ENCODE data around the gene ZNRF3.
"Not testable (repeated sequence)": the region's sequence is repeated elsewhere in the genome, so short reads cannot be mapped to it uniquely, and the experiment has no call there.

The ZNRF3 gene

DNA sequence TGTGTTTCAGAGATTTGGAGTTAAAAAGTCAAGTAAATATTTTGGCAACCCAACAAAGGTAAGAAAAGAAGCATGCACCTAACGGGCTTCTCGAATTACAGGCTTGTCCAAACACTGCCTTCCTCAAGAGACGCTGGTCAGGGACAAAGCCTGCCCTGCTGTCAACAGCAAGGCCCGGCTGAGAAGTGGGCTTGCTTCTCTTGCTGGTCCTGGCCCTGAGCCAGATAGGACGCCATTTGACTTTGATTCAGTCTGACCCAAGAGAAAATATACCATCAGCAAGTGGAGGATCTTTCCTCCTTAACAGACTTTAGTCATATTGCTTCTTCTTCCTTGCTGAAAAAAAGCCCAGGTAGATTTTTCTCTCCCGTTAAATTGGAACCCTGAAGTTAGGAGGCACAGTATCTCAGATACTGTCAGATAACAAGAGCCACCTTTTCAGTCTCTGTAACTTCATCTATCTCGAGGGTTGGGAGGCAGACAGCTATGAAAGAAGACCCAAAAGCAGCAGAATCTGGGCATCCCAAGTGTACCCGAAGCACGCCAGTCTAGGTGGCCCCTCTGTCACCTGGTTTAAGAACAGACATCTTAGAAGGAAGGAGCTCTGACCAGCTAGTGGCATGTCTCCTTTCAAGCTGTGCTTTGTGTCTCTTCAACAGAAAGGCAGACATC is 120.7 kb downstream of the ZNRF3 start:
- TF ChIP-seq, protein P1, sequence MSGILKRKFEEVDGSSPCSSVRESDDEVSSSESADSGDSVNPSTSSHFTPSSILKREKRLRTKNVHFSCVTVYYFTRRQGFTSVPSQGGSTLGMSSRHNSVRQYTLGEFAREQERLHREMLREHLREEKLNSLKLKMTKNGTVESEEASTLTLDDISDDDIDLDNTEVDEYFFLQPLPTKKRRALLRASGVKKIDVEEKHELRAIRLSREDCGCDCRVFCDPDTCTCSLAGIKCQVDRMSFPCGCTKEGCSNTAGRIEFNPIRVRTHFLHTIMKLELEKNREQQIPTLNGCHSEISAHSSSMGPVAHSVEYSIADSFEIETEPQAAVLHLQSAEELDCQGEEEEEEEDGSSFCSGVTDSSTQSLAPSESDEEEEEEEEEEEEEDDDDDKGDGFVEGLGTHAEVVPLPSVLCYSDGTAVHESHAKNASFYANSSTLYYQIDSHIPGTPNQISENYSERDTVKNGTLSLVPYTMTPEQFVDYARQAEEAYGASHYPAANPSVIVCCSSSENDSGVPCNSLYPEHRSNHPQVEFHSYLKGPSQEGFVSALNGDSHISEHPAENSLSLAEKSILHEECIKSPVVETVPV (CRISPR knock-in tag; IDR thresholded peaks at IDR 0.05), result no peak
- TF ChIP-seq ARNTL (CRISPR knock-in tag; IDR thresholded peaks at IDR 0.05; ENCODE audit: borderline replicate concordance, low read depth), result no peak
- TF ChIP-seq, protein P2, sequence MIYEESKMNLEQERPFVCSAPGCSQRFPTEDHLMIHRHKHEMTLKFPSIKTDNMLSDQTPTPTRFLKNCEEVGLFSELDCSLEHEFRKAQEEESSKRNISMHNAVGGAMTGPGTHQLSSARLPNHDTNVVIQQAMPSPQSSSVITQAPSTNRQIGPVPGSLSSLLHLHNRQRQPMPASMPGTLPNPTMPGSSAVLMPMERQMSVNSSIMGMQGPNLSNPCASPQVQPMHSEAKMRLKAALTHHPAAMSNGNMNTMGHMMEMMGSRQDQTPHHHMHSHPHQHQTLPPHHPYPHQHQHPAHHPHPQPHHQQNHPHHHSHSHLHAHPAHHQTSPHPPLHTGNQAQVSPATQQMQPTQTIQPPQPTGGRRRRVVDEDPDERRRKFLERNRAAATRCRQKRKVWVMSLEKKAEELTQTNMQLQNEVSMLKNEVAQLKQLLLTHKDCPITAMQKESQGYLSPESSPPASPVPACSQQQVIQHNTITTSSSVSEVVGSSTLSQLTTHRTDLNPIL (CRISPR knock-in tag; IDR thresholded peaks at IDR 0.05; ENCODE audit: low read depth), result no peak
- no peak for TF ChIP-seq TOX (CRISPR knock-in tag; IDR thresholded peaks at IDR 0.05; ENCODE audit: borderline replicate concordance)
- TF ChIP-seq ESRRG (CRISPR knock-in tag; IDR thresholded peaks at IDR 0.05), result no peak
- no peak for TF ChIP-seq ISL1 (CRISPR knock-in tag; IDR thresholded peaks at IDR 0.05)
- TF ChIP-seq PATZ1 (CRISPR knock-in tag; IDR thresholded peaks at IDR 0.05; ENCODE audit: borderline replicate concordance), result no peak
- TF ChIP-seq SNAI2 (CRISPR knock-in tag; IDR thresholded peaks at IDR 0.05), result no peak
- TF ChIP-seq ZNF8 (CRISPR knock-in tag; IDR thresholded peaks at IDR 0.05), result no peak
- TF ChIP-seq ZFP3 (CRISPR knock-in tag; IDR thresholded peaks at IDR 0.05), result no peak
- no peak for TF ChIP-seq CSDC2 (CRISPR knock-in tag; IDR thresholded peaks at IDR 0.05)
- no peak for TF ChIP-seq POU6F1 (CRISPR knock-in tag; IDR thresholded peaks at IDR 0.05; ENCODE audit: borderline replicate concordance, low read depth)
- no peak for TF ChIP-seq GLIS3 (CRISPR knock-in tag; IDR thresholded peaks at IDR 0.05)
- TF ChIP-seq TSHZ2 (CRISPR knock-in tag; IDR thresholded peaks at IDR 0.05), result no peak
- no peak for TF ChIP-seq ZNF70 (CRISPR knock-in tag; IDR thresholded peaks at IDR 0.05)
- no peak for ATAC-seq

GRCh38 chr22:29004647-29005371 is 121.4 kb downstream of the ZNRF3 start:
- no peak for TF ChIP-seq CSDC2 (CRISPR knock-in tag; IDR thresholded peaks at IDR 0.05)
- TF ChIP-seq TCF4 (CRISPR knock-in tag; IDR thresholded peaks at IDR 0.05; ENCODE audit: borderline replicate concordance), result no peak
- no peak for TF ChIP-seq ZNF8 (CRISPR knock-in tag; IDR thresholded peaks at IDR 0.05)
- TF ChIP-seq, protein P2 (CRISPR knock-in tag; IDR thresholded peaks at IDR 0.05; ENCODE audit: low read depth), result no peak
- no peak for TF ChIP-seq ZFP3 (CRISPR knock-in tag; IDR thresholded peaks at IDR 0.05)
- TF ChIP-seq OSR1 (CRISPR knock-in tag; IDR thresholded peaks at IDR 0.05), result no peak
- no peak for ATAC-seq

DNA sequence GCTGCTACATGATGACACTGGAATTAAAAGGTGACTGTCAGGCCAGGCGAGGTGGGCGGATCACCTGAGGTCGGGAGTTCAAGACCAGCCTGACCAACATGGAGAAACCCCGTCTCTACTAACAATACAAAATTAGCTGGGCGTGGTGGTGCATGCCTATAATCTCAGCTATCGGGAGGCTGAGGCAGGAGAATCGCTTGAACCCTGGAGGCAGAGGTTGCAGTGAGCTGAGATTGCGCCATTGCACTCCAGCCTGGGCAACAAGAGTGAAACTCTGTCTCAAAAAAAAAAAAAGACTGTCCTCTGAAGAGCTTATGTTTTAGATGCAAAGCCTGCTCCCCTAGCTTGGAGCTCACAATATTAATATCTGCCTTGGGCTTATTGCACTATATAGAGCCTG is 122.4 kb downstream of the ZNRF3 start:
- ATAC-seq, result not testable (repeated sequence)

All from SK-N-SH treated with all-trans-retinoic acid at 6 μM for 48 hours (cell line).